ENCODE results near the gene TCEANC2.
"Not testable (repeated sequence)": the region's sequence is repeated elsewhere in the genome, so short reads cannot be mapped to it uniquely, and the experiment has no call there.

TCEANC2 gene

DNA sequence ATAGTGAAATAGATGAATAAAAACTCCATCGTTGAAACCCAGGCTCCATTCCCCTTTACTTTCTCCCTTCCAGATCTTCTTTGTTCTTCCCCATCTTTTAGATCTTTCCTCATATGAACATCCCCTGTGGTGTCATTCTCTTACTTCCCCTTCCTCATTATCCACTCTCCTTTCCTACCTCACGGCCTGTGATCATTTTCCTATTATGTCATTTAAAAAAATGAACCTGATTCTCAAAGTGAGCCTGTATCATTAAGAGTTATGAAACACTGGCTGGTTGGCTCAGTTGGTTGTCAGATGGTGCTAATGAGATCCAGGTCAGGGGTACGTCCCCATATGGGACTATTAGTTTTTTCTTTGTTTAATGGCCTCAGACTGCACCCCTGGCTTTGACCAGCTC lies 38.3 kb downstream of the TCEANC2 start:
- DNase-seq, result no peak

DNA sequence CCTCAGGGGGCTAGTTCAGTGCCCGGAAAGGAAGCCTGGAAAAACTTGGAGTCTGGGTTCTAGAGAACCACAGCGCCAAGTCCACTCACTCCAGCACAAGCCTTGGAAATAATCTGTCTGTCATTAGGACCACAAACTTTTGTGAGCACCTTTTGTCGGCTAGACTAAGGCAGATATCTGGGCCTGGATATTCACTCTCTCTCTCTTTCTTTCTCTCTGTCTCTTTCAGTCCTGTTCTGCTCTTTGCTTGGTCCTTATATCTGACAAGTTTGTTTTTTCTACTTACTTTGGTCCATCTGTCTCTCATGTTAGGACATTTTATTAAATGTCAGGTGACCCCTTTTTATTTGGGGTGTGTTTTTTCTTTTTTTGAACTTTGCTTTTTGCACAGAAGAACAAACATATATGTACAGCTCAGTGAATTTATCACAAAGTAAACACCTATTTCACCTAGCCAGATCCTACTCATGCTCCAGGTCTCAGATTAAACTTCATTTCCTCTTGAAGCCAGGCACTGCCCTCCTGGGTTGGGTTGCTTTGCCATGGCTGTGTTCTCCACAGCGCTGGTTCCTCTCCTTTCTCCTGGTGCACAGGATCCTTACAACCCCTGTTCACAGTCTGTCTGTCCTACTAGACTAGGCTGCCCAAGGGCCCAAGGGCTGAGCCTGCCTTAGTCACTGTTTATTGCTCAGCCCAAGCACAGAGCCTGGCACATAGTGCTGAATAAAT lies 40.8 kb downstream of the TCEANC2 start:
- no peak for DNase-seq

DNA sequence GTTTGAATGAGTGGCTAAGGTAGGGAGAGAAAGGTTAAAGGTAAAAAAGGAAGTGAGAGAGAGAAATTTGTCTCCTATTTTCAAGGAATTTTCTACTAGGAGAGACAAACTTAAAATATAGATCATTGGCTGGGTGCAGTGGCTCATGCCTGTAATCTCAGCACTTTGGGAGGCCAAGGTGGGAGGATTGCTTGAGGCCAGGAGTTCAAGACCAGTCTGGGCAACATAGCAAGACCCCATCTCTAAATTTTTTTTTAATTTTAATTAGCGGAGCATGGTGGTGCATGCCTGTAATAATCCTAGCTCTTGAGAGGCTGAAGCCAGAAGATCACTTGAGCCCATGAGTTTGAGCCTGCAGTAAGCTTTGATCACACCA lies 41.3 kb downstream of the TCEANC2 start:
- DNase-seq, result not testable (repeated sequence)

DNA sequence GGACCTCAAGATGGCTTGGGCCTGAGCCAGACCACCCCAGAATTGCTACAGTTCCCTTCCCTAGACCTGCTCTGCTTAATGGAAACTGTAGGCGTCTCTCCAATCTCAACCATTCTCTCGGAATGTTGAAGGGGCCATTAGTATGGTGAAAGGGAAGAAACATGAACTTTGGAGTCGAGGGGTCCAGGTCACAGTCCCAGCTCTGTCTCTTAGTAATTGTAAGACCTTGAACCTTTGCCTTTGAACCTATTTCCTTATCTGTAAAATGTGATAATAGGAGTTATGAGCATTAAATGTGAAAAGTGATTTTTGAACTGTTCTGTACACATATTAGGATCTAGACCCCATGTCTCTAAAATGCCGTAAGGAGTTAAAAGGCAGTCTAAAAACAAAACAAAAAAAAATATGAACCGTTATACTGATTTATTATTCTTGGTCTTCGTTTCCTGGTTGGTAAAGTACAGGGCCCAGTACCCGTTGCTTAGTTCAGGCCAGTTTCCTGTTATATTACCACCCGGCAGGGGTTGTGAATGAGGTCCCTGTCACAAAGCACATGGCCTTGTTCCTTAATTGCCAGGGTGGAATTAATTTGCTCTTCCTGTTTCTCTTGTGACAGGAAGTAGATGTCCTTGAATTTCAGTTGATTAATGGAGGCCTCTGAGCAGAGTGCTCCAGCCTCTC lies 42.3 kb downstream of the TCEANC2 start:
- no peak for DNase-seq

DNA sequence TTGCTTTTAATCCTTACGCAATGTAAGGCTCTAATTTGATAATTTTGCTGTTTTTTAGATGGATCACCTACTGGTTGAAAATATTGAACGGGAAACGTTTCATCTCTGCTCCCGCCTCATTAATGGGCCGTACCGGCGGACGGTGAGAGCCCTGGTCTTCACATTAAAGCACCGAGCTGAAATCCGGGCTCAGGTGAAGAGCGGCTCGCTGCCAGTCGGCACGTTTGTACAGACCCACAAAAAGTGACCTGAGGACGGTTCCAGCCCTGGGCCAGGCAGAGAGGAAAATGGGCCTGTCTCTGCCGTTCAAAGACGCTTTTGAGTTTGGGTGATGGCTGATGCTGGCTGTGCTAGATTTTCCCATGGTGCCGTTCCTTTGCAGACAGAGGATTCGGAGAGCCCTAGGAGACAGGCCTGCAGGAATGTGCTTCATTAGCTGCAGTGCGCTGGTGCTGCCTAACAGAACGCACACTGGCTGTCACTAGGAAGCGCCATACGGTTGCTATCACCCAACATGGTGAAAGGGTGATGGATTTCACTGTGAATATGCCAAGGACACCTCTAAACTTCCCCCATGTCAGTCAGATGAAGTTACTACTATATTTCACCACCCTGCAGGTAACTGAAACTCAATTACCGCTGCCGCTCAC lies 42.9 kb downstream of the TCEANC2 start:
- no peak for DNase-seq

DNA sequence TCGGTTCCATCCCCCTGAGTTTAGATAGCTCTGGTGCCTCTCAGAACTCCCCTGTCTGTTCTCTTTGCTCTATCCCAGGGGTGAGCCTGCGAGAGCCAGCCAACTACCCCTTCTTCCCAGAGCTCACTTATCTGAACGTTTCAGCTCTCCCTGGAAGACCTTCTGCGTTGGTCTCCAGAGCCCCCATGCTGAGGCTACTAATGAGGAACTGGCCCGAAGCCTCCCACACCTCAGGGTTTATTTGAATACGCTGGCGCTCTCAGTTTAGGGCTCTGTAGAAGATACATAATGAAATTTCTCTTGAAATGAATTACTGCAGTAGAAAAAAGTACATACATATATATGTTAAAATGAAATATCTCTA lies 43.5 kb downstream of the TCEANC2 start:
- DNase-seq, result no peak

DNA sequence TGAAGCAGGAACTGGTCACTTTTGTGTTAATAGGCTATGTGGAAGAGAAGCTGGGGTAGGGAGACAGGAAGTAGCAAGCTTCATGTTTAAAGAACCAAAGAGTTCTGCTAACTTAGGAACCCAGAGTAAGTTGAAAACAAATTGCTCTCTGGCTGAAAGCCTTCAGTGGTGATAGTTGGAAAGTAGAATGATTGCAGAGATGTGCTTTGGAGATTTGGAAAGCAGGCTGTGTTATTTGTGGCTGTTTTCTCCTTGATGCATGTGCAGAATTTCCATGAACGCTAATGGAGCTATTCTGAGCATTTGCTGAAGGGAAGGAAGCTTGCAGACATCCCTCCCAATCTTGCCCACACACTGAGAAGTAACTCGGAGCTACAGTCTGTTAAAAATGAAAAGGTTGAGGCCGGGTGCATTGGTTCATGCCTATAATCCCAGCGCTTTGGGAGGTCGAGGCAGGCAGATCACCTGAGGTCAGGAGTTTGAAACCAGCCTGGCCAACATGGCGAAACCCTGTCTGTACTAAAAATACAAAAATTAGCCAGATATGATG lies 45.7 kb downstream of the TCEANC2 start:
- DNase-seq, result no peak

DNA sequence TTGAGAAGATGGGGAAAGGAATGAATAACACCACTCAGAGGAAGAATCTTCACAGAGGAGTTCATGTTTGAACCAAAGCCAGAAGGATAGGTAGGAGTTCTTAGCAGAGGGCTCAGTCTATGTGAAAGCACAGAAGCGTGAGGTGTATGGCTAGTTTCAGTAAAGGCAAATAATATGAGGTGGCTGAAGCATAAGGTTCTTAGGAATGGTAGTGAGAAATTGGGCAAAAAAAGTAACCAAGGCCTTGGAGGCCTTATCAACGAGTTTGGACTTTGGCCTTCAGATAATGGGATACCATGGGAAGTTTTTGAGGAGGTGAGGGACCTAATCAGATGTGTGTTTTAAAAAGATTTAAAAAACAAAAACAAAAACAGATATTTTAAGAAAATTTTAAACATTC lies 47.1 kb downstream of the TCEANC2 start:
- no peak for DNase-seq

DNA sequence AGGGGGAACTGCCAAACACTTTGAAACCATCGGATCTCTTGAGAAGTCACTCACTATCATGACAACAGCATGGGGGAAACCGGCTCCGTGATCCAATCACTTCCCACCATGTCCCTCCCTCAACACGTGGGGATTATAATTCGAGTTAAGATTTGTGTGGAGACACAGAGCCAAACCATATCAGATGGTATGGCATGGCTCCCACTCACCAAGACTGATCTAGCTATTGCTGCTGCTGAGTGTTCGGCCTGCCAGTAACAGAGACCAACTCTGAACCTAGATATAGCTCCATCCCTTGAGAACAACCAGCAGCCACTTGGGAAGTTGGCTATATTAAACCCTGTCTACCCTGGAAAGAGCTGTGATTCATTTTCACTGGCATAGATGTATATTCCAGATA lies 50.0 kb downstream of the TCEANC2 start:
- no peak for DNase-seq

DNA sequence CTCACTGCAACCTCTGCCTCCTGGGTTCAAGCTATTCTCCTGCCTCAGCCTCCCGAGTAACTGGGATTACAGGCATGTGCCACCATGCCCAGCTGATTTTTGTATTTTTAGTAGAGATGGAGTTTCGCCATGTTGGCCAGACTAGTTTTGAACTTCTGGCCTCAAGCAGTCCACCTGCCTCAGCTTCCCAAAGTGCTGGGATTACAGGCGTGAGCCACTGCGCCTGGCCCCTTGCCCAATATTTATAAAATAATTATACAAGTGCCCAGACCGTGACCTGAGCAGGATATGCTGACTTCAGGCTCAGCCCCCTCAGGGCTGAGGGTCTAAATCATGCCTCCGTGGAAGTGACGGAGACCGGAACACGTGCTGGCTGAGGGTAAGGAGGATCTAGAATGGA lies 51.2 kb downstream of the TCEANC2 start:
- DNase-seq, result not testable (repeated sequence)

DNA sequence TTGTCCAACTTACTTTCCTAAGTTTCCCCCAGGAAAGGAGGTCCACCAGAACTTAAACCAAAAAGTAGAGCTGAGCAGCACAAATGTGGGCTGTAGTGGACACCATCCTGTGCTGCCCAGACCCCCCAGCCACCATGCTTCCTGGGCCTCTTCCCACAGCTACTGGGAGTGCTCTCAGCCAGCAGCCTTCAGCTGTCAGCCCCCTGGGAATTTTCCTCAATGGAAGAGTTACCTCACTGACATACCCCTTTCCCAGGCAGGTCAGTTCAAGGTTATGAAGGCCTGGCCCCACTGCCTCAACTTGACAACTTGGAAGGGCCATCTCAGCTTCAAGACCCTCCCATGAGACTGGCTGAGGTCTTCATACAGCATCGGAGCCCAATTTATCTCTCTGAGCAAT lies 51.7 kb downstream of the TCEANC2 start:
- no peak for DNase-seq

DNA sequence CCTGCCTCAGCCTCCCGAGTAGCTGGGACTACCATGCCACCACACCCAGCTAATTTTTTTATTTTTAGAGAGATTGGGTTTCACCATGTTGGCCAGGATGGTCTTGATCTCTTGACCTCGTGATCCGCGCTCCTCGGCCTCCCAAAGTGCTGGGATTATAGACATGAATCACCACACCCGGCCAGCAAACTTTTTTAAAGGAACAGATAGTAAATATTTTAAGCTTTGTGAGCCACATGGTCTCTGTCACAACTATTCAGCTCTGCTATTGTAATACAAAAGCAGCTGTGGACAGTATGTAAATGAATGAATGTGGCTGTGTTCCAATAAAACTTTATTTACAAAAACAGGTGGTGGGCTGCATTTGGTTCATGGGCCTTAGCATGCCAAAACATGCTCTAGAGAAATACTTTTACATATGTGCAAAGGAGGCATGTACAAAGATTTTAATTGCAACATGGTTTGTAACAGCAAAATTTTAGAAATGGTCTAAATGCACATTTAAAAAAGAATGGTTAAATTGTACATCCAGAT lies 52.4 kb downstream of the TCEANC2 start:
- DNase-seq, result no peak

DNA sequence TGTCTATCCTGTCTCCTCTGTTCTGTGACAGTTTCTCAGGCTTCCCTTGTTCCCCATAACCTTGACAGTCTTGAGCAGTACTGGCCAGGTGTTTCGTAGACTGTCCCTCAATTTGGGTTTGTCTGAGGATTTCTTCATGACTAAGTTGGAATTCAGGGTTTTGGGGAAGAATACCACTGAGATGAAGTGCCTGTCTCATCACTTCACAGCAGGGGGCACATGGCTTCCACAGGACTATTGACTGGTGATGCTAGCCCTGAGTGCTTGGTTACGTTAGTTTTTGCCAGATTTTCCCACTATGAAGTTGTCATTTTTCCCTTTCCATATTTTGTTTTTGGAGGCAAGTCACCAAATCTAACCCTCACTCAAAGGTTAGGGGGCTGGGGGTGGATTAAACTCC lies 53.7 kb downstream of the TCEANC2 start:
- DNase-seq, result no peak

DNA sequence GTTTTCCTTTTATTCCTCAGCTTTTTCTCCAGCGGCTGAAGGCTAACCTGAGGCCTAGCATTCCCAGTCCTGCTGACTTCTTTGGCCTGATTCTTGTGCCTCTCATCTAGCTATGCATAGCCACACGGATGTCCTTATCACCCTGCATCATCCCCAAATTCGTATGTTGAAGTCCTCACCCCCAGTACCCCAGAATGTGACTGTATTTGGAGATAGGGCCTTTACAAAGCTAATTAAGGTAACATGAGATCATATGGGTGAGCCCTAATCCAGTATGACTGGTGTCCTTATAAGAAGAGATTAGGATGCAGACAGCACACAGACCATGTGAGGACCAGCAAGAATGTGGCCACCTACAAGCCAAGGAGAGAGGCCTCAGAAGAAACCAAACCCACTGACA lies 54.7 kb downstream of the TCEANC2 start:
- no peak for DNase-seq

DNA sequence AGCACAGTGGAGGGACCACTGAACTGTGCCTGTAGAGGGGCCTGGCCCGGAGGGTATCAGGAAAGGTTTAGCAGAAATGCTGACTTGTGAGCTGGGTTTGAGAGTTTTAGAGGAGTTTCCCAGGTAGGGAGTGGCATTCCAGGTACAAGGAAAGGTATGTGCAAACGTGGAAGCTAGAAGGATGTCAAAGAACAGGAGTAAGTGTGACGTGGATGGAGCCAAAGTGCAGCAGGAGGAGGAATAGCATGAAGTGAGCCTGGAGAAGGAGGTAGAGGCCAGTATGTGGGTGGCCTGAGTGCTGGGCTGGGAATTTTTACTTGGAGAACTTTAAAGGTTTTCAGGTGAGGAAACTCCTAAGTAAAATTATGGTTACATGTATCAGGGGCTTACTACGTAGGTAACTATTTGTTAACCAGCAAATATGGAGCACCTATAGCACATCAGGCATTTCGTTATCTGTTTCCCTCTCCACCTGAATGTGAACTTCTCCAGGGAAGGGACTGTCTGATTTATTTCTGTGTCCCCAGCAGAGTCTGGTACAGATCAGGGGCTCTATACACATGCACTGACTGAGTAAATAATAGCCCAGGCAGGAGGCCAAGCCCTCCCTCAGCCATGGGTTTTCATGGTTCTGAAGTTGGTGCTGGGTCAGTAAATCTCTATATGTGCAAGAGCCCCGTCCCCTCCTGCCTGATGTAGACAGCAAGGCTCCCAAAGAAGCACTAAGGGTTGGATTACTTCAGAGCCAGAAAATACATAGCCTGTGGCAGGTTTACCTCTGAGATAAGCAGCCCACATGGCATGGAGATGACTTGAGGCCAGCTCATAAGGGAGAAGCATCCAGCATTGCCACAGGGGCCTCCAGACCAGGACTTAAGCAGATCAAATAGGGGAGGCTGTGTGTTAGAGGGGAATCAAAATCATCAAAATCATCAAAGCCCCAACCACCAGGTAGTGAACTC lies 56.0 kb downstream of the TCEANC2 start:
- DNase-seq, result no peak

DNA sequence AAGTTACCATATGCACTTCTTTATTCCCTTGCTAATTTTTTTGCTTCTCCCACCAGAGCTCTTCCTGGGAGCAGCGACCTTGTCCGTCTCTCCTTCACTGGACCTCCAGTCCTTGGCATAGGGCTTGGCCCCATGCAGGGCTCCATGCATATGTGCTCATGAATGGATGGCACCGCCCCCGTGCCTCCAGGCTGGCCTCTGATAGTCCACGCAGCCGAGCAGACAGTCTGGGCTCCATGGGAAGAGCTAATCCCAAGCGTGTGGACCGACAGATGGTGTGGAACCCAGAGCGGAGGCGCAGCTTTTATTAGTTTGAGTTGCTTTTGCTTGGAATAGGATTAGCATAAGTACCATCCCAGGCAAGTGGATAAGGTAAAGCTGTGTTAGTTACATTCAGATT lies 57.6 kb downstream of the TCEANC2 start:
- DNase-seq, result no peak

DNA sequence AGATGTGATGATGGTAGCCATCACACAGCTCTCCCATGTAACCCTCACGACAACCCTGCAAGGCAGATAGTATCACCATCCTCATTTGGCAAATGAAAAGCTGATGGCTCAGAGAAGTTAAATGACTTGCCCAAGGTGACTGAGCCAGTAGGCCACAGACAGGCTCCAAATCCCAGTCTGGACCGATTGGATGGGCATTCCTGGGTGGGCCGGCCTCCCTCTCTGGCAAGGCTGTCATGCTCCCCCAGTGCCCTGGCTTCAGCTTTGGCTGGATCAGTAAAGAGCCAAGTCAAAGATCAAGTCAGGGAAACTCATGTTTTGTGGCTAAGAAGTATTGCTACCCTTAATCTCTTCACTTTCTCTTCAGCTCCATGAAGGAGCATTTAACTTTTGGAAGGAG lies 58.2 kb downstream of the TCEANC2 start:
- DNase-seq, result no peak

DNA sequence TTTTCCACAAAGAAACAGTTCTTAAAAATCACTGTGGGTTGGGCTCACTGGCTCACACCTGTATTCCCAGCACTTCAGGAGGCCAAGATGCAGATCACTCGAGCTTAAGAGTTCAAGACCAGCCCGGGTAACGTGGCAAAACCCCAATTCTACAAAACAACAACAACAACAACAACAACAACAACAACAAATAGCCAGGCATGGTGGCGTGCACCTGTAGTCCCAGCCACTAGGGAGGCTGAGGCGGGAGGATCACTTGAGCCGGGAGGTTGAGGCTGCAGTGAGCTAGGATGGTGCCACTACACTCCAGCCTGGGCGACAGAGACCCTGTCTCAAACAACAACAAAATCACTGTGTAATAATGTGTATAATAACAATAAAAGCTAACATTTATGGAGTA lies 58.6 kb downstream of the TCEANC2 start:
- no peak for DNase-seq

DNA sequence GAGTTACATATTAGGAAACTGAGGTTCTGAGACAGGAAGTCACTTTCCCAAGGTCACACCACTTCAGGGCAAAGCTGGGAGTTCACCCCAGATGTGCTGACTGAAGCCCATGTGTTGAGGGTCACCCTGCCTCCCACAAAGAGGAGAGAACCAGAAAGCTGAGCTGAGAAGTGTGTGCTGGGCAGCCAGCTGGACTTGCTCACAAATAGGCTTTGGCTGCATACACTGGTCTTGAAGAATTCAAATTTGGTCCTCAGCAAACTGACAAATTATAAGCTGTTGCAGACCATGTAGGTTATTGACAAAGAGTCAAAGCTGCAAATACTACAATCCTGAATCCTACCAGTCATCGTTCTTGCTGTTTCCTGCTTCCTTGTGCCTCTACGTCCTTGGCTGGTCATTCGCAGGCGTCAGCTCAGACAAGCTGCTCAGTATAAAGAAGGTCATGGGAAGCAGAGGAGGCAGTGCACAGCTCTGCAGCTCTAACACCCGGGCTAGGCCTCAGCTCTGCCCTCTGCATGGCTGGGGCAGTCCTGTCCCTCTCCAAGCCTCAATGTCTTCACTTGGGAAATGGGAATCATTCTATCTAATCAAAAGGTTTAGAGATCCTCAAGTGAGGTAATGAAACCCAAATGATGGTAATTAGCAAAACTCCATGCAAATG lies 59.4 kb downstream of the TCEANC2 start:
- DNase-seq, result no peak

DNA sequence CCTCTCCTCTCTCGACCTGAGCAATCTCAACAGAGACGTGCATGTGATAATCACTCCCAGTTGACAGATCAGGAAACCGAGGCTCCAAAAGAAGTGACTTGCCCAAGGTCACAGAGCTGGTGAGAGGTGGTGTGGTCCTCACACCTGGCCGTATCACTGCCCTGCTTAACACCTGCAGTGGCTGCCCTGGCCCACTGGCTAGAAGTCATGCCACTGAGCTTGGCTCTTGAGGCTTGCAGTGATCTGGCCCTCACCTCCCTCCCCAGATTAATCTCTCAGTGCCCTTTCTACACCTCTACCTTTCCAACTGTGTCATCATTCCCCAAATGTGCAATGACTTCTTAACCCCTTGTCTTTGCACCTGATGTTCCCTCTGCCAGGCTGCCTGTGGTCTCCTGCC lies 60.6 kb downstream of the TCEANC2 start:
- no peak for DNase-seq

DNA sequence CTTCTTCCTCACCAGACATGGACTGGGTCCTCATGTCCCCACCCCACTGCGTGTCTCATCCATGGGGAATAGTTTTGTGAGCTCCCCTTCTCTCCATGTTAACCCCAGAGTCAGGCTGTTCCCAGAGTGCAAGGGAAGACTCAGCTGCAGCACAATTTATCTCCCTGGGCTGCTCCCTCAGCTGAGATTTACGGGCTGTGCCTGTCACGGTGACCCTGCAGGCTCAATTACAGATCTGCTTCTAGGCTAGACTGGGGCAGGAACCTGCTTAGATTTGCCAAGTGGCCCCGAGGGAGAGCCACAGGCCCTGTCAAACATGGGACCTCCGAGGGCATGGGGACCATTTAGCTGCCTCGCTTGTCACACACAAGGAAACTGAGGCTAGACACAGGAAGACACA lies 61.5 kb downstream of the TCEANC2 start:
- DNase-seq, result peak in 1 of 2 experiments; percentile 13

DNA sequence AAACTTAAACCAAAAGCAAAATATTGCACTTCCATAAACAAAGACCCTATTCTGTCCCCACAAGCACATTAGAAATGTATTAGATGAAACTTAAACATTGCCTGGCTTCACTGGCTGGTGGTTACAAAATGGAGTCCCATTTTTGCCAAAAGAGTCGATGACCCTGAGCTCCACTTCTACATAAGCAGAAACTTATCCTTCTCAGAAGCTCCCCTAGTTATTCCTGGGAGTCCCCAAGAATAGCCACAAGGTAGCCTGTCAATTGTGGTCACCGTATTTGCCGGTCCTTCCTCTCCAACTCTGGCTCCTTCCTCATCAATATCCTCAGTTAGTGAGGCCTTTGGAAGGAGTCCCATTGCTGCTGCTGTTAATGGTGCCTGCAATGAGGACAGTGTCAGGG lies 62.1 kb downstream of the TCEANC2 start:
- DNase-seq, result no peak
